ENCODE measurements around the gene CWF19L1.
A peak's percentile ranks its signal among the peaks of the same experiment; 100 is the strongest.
"Not testable (repeated sequence)": the region's sequence is repeated elsewhere in the genome, so short reads cannot be mapped to it uniquely, and the experiment has no call there.

CWF19L1 gene

GRCh38 chr10:100307684-100308083 is 40.2 kb upstream of the CWF19L1 start:
- no peak for TF ChIP-seq ZNF70 (CRISPR knock-in tag; IDR thresholded peaks at IDR 0.05)
- no peak for ATAC-seq

DNA sequence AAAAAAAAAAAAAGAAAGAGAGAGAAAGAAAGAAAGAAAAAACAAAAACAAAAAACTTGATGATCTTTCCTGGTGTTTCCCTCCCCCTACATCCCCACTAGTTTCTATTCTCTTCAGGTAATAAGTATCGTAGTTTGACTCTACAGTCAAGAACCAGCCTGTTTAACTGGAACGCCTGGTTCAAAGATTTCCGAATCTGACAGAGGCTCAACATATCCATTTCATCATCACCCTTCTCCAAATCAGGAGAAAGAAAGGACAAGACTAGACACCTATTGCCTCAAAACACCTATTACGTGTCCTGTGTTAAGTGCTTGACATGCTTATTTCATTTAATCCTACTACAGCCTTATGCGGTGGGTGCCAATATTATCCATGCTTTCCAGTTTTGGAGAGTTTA is 39.4 kb upstream of the CWF19L1 start:
- ATAC-seq, result no peak
- TF ChIP-seq CSDC2 (CRISPR knock-in tag; IDR thresholded peaks at IDR 0.05) (no peak), GLIS3 (CRISPR knock-in tag; IDR thresholded peaks at IDR 0.05) (no peak), TCF4 (CRISPR knock-in tag; IDR thresholded peaks at IDR 0.05; ENCODE audit: borderline replicate concordance) (no peak), SNAI2 (CRISPR knock-in tag; IDR thresholded peaks at IDR 0.05) (no peak), OSR1 (CRISPR knock-in tag; IDR thresholded peaks at IDR 0.05) (no peak), ZC3H10 (CRISPR knock-in tag; IDR thresholded peaks at IDR 0.05) (no peak)

DNA sequence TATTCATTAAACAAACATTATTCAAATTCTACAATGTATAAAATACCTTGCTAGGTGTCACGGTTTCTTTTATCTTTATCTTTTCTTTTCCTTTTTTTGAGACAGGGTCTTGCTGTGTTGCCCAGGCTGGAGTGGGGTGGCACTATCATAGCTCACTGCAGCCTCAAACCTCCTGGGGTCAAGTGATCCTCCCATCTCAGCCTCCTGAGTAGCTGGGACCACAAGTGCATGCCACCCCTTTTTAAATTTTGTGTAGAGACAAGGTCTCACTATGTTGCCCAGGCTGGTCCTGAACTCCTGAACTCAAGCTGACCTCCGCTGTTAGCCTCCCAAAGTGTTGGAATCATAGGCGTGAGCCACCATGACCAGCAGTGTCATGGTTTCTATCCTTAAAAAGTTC is 37.0 kb upstream of the CWF19L1 start:
- ATAC-seq, result no peak
- no peak for TF ChIP-seq GLIS3 (CRISPR knock-in tag; IDR thresholded peaks at IDR 0.05)
- TF ChIP-seq ZC3H10 (CRISPR knock-in tag; IDR thresholded peaks at IDR 0.05), result no peak
- TF ChIP-seq ZFP30 (CRISPR knock-in tag; IDR thresholded peaks at IDR 0.05), result no peak
- no peak for TF ChIP-seq ZFP3 (CRISPR knock-in tag; IDR thresholded peaks at IDR 0.05)
- TF ChIP-seq CSDC2 (CRISPR knock-in tag; IDR thresholded peaks at IDR 0.05), result no peak
- no peak for TF ChIP-seq ISL1 (CRISPR knock-in tag; IDR thresholded peaks at IDR 0.05)
- no peak for TF ChIP-seq ZNF8 (CRISPR knock-in tag; IDR thresholded peaks at IDR 0.05)
- no peak for TF ChIP-seq TOX (CRISPR knock-in tag; IDR thresholded peaks at IDR 0.05; ENCODE audit: borderline replicate concordance)
- TF ChIP-seq TCF4 (CRISPR knock-in tag; IDR thresholded peaks at IDR 0.05; ENCODE audit: borderline replicate concordance), result no peak
- no peak for TF ChIP-seq ZNF565 (CRISPR knock-in tag; conservative IDR thresholded peaks at IDR 0.05; ENCODE audit: low read depth)
- TF ChIP-seq PPARA (CRISPR knock-in tag; IDR thresholded peaks at IDR 0.05; ENCODE audit: borderline replicate concordance), result no peak
- TF ChIP-seq, protein P1, sequence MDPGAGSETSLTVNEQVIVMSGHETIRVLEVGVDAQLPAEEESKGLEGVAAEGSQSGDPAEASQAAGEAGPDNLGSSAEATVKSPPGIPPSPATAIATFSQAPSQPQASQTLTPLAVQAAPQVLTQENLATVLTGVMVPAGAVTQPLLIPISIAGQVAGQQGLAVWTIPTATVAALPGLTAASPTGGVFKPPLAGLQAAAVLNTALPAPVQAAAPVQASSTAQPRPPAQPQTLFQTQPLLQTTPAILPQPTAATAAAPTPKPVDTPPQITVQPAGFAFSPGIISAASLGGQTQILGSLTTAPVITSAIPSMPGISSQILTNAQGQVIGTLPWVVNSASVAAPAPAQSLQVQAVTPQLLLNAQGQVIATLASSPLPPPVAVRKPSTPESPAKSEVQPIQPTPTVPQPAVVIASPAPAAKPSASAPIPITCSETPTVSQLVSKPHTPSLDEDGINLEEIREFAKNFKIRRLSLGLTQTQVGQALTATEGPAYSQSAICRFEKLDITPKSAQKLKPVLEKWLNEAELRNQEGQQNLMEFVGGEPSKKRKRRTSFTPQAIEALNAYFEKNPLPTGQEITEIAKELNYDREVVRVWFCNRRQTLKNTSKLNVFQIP (CRISPR knock-in tag; IDR thresholded peaks at IDR 0.05; ENCODE audit: borderline replicate concordance, low read depth), result no peak
- TF ChIP-seq SNAI2 (CRISPR knock-in tag; IDR thresholded peaks at IDR 0.05), result no peak
- no peak for TF ChIP-seq ZNF70 (CRISPR knock-in tag; IDR thresholded peaks at IDR 0.05)
- TF ChIP-seq, protein P2, sequence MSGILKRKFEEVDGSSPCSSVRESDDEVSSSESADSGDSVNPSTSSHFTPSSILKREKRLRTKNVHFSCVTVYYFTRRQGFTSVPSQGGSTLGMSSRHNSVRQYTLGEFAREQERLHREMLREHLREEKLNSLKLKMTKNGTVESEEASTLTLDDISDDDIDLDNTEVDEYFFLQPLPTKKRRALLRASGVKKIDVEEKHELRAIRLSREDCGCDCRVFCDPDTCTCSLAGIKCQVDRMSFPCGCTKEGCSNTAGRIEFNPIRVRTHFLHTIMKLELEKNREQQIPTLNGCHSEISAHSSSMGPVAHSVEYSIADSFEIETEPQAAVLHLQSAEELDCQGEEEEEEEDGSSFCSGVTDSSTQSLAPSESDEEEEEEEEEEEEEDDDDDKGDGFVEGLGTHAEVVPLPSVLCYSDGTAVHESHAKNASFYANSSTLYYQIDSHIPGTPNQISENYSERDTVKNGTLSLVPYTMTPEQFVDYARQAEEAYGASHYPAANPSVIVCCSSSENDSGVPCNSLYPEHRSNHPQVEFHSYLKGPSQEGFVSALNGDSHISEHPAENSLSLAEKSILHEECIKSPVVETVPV (CRISPR knock-in tag; IDR thresholded peaks at IDR 0.05), result no peak
- no peak for TF ChIP-seq OSR1 (CRISPR knock-in tag; IDR thresholded peaks at IDR 0.05)

DNA sequence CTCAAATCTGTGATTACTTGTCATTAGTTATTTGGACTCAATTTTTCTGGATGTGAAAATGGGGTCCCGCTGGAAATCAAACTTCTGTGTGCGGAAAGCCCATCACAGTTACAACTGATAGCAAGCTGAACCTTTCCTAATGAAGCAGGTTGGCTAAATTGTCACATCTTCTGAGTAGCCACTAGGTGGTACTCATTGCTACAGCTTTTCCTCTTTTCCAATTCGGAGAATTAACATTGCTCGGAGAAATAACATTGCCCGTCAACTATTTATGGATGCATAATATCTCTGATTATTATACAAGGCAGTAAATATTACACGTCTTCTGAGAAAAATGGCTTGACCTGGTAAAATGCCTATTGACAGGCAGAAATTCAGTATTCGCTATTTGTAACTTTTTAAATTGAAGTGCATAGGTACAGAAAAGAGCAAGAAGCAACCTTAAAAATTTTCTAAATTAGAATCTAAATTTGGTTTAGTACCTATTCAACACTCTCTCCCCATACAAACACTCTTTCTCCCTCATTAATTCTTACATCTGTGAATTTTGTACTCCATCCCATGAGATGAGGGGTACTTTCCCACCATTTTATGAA is 36.4 kb upstream of the CWF19L1 start:
- peak; percentile 93 for ATAC-seq
- TF ChIP-seq TSHZ2 (CRISPR knock-in tag; IDR thresholded peaks at IDR 0.05), result no peak

- ATAC-seq, result not testable (repeated sequence)
Measured at GRCh38 chr10:100301123-100301522, 33.7 kb upstream of the CWF19L1 start.

DNA sequence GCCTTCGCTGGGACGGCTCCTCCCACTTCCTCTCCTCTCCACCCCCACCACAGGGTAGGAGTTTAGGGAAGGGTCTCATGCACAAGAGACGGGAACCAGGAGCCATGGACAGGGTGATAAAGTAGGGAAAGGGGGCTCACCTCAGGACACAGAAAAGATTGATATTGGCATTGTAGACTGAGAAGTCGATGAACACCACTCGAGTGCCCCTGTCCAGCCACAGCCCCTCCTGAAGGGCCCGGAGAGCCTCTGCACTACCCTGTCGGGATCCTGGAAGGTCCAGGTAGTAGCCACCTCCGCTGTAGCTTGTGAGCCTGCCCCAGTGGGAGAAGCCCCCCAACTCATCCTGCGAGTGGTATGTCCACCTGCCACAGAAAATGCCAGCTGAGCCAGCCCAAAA is 29.8 kb upstream of the CWF19L1 start:
- TF ChIP-seq, protein P1 (CRISPR knock-in tag; IDR thresholded peaks at IDR 0.05; ENCODE audit: borderline replicate concordance, low read depth), result no peak
- no peak for TF ChIP-seq PPARA (CRISPR knock-in tag; IDR thresholded peaks at IDR 0.05; ENCODE audit: borderline replicate concordance)
- no peak for TF ChIP-seq BACH2 (CRISPR knock-in tag; IDR thresholded peaks at IDR 0.05; ENCODE audit: borderline replicate concordance)
- TF ChIP-seq ARNTL (CRISPR knock-in tag; IDR thresholded peaks at IDR 0.05; ENCODE audit: borderline replicate concordance, low read depth), result no peak
- no peak for TF ChIP-seq SNAI2 (CRISPR knock-in tag; IDR thresholded peaks at IDR 0.05)
- TF ChIP-seq ISL1 (CRISPR knock-in tag; IDR thresholded peaks at IDR 0.05), result no peak
- TF ChIP-seq TSHZ2 (CRISPR knock-in tag; IDR thresholded peaks at IDR 0.05), result no peak
- TF ChIP-seq ZFP3 (CRISPR knock-in tag; IDR thresholded peaks at IDR 0.05), result no peak
- no peak for TF ChIP-seq ZC3H10 (CRISPR knock-in tag; IDR thresholded peaks at IDR 0.05)
- TF ChIP-seq TCF4 (CRISPR knock-in tag; IDR thresholded peaks at IDR 0.05; ENCODE audit: borderline replicate concordance), result no peak
- no peak for TF ChIP-seq RARB (CRISPR knock-in tag; IDR thresholded peaks at IDR 0.05)
- TF ChIP-seq ZFP30 (CRISPR knock-in tag; IDR thresholded peaks at IDR 0.05), result no peak
- no peak for TF ChIP-seq CSDC2 (CRISPR knock-in tag; IDR thresholded peaks at IDR 0.05)
- no peak for TF ChIP-seq ESRRG (CRISPR knock-in tag; IDR thresholded peaks at IDR 0.05)
- ATAC-seq, result no peak
